A673 (cell line): ENCODE results near the gene ETDB. TPM values are rescaled to one million over a fixed set of nuclear protein-coding genes. Genes with fewer than 3 reads are reported as not detected.

ENCODE experiments used
- BruUV-seq: library from RNA; stranded (reverse); fragments of 400-500 nt; replicated peaks from 2 replicates; lab custom pipeline; 2021; lab: Mats Ljungman, UMichigan
- CTCF ChIA-PET: fragments of 300-600 bp; sonication (Branson Sonifier 250); formaldehyde crosslinking; loops from one replicate; lab custom pipeline; 2022; ENCODE audit warnings: antibody characterized with exemption; lab: Charles Lee
- POLR2A ChIA-PET: fragments of 300-600 bp; sonication (Branson Sonifier 250); formaldehyde crosslinking; loops from one replicate; lab custom pipeline; 2022; ENCODE audit warnings: antibody characterized with exemption; ENCODE audit not compliant: low non-redundant PET; lab: Charles Lee
- DNase-seq: peaks from one replicate; pipeline ENCODE4 v3.0.0-alpha.2; 2015; ENCODE audit warnings: low spot score
- H3K27ac ChIP-seq: fragments of 200-600 bp; sonication (generic); 2 replicates; pipeline ENCODE4 v1.5.1; 2016; ENCODE audit warnings: mixed run types, low read depth, mild to moderate bottlenecking, mixed read lengths, antibody characterized with exemption, low read length; ENCODE audit not compliant: poor library complexity, severe bottlenecking
- H3K27me3 ChIP-seq: fragments of 200-600 bp; sonication (generic); replicated peaks from 2 replicates; pipeline ENCODE4 v1.6.1; 2017; ENCODE audit warnings: mixed run types, low read depth, mild to moderate bottlenecking, mixed read lengths, antibody characterized with exemption, low read length; ENCODE audit not compliant: insufficient read depth, poor library complexity
- H3K36me3 ChIP-seq: fragments of 200-600 bp; sonication (generic); 2 replicates; pipeline ENCODE4 v1.6.1; 2016; ENCODE audit warnings: mixed run types, mild to moderate bottlenecking, mixed read lengths, antibody characterized with exemption, low read length; ENCODE audit not compliant: insufficient read depth, poor library complexity, severe bottlenecking
- H3K4me1 ChIP-seq: fragments of 200-600 bp; sonication (generic); 2 replicates; pipeline ENCODE4 v1.6.1; 2017; ENCODE audit warnings: mixed run types, mild to moderate bottlenecking, mixed read lengths, antibody characterized with exemption, low read length; ENCODE audit not compliant: insufficient read depth, poor library complexity, severe bottlenecking
- H3K4me3 ChIP-seq: fragments of 200-600 bp; sonication (generic); 2 replicates; pipeline ENCODE4 v1.5.1; 2016; ENCODE audit warnings: low read depth, mixed run types, mild to moderate bottlenecking, mixed read lengths, low read length; ENCODE audit not compliant: poor library complexity, severe bottlenecking
- H3K9me3 ChIP-seq: fragments of 200-600 bp; sonication (generic); 2 replicates; pipeline ENCODE4 v1.6.1; 2016; ENCODE audit warnings: mixed run types, low read depth, mild to moderate bottlenecking, mixed read lengths, antibody characterized with exemption, low read length; ENCODE audit not compliant: poor library complexity, severe bottlenecking
- CTCF ChIP-seq: fragments of 300-800, 200-600 bp; sonication (generic); conservative IDR thresholded peaks from 2 replicates; pipeline ENCODE4 v1.5.1; 2017; ENCODE audit warnings: low read depth, mild to moderate bottlenecking, antibody characterized with exemption, low read length, moderate library complexity, mixed read lengths
- EZH2 ChIP-seq: fragments of 200-600 bp; sonication (generic); IDR thresholded peaks from 2 replicates; pipeline ENCODE4 v1.6.1; 2017; ENCODE audit warnings: borderline replicate concordance, low read depth, mild to moderate bottlenecking, mixed read lengths, antibody characterized with exemption, low read length; ENCODE audit not compliant: poor library complexity, severe bottlenecking
- intact Hi-C: fragments of 100-400 bp; cut with micrococcal nuclease; formaldehyde crosslinking; loops from one replicate; pipeline ENCODE4 v1.10.0; 2022; ENCODE audit not compliant: unreplicated experiment
- total RNA-seq: library from RNA; stranded (reverse); gene quantifications from 2 replicates; pipeline ENCODE4 v1.2.3, GENCODE V29; 2021

ETDB gene
- total RNA-seq, 1 experiment from 2014 or later: not detected

- POLR2A ChIA-PET: no interaction called here
- no peak overlapping the region for H3K27ac ChIP-seq
- H3K27me3 ChIP-seq: no peaks in the 10 kb centered on the region
- DNase-seq: peak; percentile 61
- H3K4me1 ChIP-seq: no peaks in the 10 kb centered on the region
- no peak overlapping the region for H3K4me3 ChIP-seq
- H3K9me3 ChIP-seq: no peaks in the 10 kb centered on the region
- CTCF ChIA-PET: no interaction called here
- no TSS peak for BruUV-seq
- no peaks in the 10 kb centered on the region for H3K36me3 ChIP-seq
- intact Hi-C loops: loop anchor here (1.0 kb wide), 1 partner anchor 121 kb away; no protein-coding TSS in a partner anchor
- TF ChIP-seq CTCF (peak; percentile 79), EZH2 (no peak)
These were observed 34.0 kb downstream of the ETDB start for GRCh38 chrX:135086197-135086854.

GRCh38 chrX:135081693-135082404 lies 38.5 kb downstream of the ETDB start:
- intact Hi-C loops: no loop called here
- CTCF ChIA-PET: no interaction called here

More at GRCh38 chrX:135081693-135082404, 38.5 kb downstream of the ETDB start:
- Histone ChIP-seq H3K4me3 (no peak overlapping the region), H3K4me1 (no peaks in the 10 kb centered on the region), H3K27ac (no peak overlapping the region), H3K36me3 (no peaks in the 10 kb centered on the region), H3K9me3 (no peaks in the 10 kb centered on the region), H3K27me3 (no peaks in the 10 kb centered on the region)
- no peak for TF ChIP-seq CTCF
- no peak for TF ChIP-seq EZH2
- DNase-seq: no peak
- no TSS peak for BruUV-seq
- POLR2A ChIA-PET: no interaction called here

Other genes with a start within 250 kb of the ETDB start
- gene MOSPD1, start 205.3 kb downstream of the ETDB start, total RNA-seq: 12.7 and 14.1 TPM in 2 replicates
- gene SMIM10, start 129.5 kb downstream of the ETDB start, total RNA-seq: not detected in 2 replicates
- gene RTL8B, start 98.0 kb downstream of the ETDB start, total RNA-seq: 8.5 and 8.8 TPM in 2 replicates
- gene RTL8C, start 88.2 kb downstream of the ETDB start, total RNA-seq: 51.5 and 55.1 TPM in 2 replicates
- gene RTL8A, start 68.4 kb downstream of the ETDB start, total RNA-seq: 34.6 and 38.3 TPM in 2 replicates
- gene SMIM10L2B, start 21.8 kb downstream of the ETDB start, total RNA-seq: 0.32 and 0.74 TPM in 2 replicates
- gene CT55, start 50.9 kb upstream of the ETDB start, total RNA-seq: not detected in 2 replicates
- not detected in 2 replicates for gene ETDA, start 131.5 kb upstream of the ETDB start, total RNA-seq
- gene ETDC, start 189.0 kb upstream of the ETDB start, total RNA-seq: not detected in 2 replicates
- 8.7 and 9.4 TPM in 2 replicates for gene ZNF75D, start 223.6 kb upstream of the ETDB start, total RNA-seq
- gene ZNF449, start 224.3 kb upstream of the ETDB start, total RNA-seq: 10.6 and 12.1 TPM in 2 replicates